SU-DHL-6 (cell line): ENCODE measurements around the gene PPP1R13L.

Experiments
- H2AFZ ChIP-seq: fragments of 200-600 bp; sonication (generic); 2 replicates; pipeline ENCODE4 v1.6.1; 2014; ENCODE audit warnings: low read depth, mild to moderate bottlenecking, moderate library complexity, mixed read lengths, antibody characterized with exemption, low read length; ENCODE audit not compliant: severe bottlenecking
- H3F3A ChIP-seq: fragments of 200-600 bp; shearing (Covaris generic); 2 replicates; pipeline ENCODE4 v1.6.0; 2016; ENCODE audit warnings: antibody characterized with exemption, mild to moderate bottlenecking; ENCODE audit not compliant: insufficient read depth
- H3K27ac ChIP-seq: fragments of 200-600 bp; sonication (generic); 2 replicates; pipeline ENCODE4 v1.5.1; 2016; ENCODE audit warnings: low read depth, mild to moderate bottlenecking, low read length, moderate library complexity, mixed read lengths
- H3K27me3 ChIP-seq: fragments of 200-600 bp; sonication (generic), shearing (Covaris generic); 2 replicates; pipeline ENCODE4 v1.6.0; 2014; ENCODE audit warnings: mild to moderate bottlenecking, low read length
- H3K36me3 ChIP-seq: fragments of 200-600 bp; sonication (generic); 2 replicates; pipeline ENCODE4 v1.6.1; 2014; ENCODE audit warnings: mild to moderate bottlenecking, low read length, mixed read lengths
- H3K4me2 ChIP-seq: fragments of 300-600, 200-600 bp; shearing (Covaris generic), sonication (generic); 2 replicates; pipeline ENCODE4 v1.6.0; 2014; ENCODE audit warnings: low read length, low read depth, mild to moderate bottlenecking; ENCODE audit not compliant: poor library complexity, severe bottlenecking
- H3K4me3 ChIP-seq: fragments of 200-600 bp; sonication (generic); 2 replicates; pipeline ENCODE4 v1.5.1; 2014; ENCODE audit warnings: antibody characterized with exemption, low read length, mild to moderate bottlenecking, mixed read lengths; ENCODE audit not compliant: insufficient read depth, poor library complexity, severe bottlenecking
- H3K79me2 ChIP-seq: fragments of 200-600 bp; sonication (generic); 2 replicates; pipeline ENCODE4 v1.6.1; 2014; ENCODE audit warnings: mild to moderate bottlenecking, low read length, moderate library complexity; ENCODE audit not compliant: insufficient read depth
- H3K9ac ChIP-seq: fragments of 200-600 bp; sonication (generic); 2 replicates; pipeline ENCODE4 v1.7.0; 2014; ENCODE audit warnings: mild to moderate bottlenecking, low read length
- H3K9me2 ChIP-seq: fragments of 200-600 bp; sonication (generic); replicated peaks from 2 replicates; pipeline ENCODE4 v1.6.1; 2014; ENCODE audit warnings: low read length; ENCODE audit not compliant: insufficient read depth
- H3K9me3 ChIP-seq: fragments of 200-600 bp; sonication (generic); 2 replicates; pipeline ENCODE4 v1.6.1; 2014; ENCODE audit warnings: low read length, mixed read lengths; ENCODE audit not compliant: insufficient read depth
- H4K20me1 ChIP-seq: fragments of 200-600 bp; sonication (generic); 2 replicates; pipeline ENCODE4 v1.6.1; 2014; ENCODE audit warnings: low read depth, mild to moderate bottlenecking, antibody characterized with exemption, low read length, moderate library complexity, mixed read lengths
- CTCF ChIP-seq: fragments of 200-600 bp; sonication (generic); IDR thresholded peaks from one replicate; pipeline ENCODE4 v1.5.1; 2017; ENCODE audit warnings: antibody characterized with exemption, mild to moderate bottlenecking, low read length, moderate library complexity; ENCODE audit not compliant: insufficient read depth, poor library complexity, severe bottlenecking
- EZH2phosphoT487 ChIP-seq: fragments of 200-600 bp; sonication (generic), shearing (Covaris generic); conservative IDR thresholded peaks from 2 replicates; pipeline ENCODE4 v1.6.1; 2018; ENCODE audit warnings: mild to moderate bottlenecking, antibody characterized with exemption, low read length, moderate library complexity, mixed read lengths

The PPP1R13L gene

GRCh38 chr19:45344621-45345505 is 60.0 kb downstream of the PPP1R13L start:
- Histone ChIP-seq H2AFZ (no peak overlapping the region), H4K20me1 (no peaks in the 10 kb centered on the region), H3K27ac (no peak overlapping the region), H3K4me2 (no peak overlapping the region), H3K79me2 (no peaks in the 10 kb centered on the region), H3K36me3 (no peaks in the 10 kb centered on the region), H3K4me3 (no peak overlapping the region), H3K27me3 (no peaks in the 10 kb centered on the region), H3K9ac (no peak overlapping the region), H3F3A (no peaks in the 10 kb centered on the region), H3K9me2 (no peaks in the 10 kb centered on the region), H3K9me3 (no peaks in the 10 kb centered on the region)
- TF ChIP-seq EZH2phosphoT487: no peak
- TF ChIP-seq CTCF: no peak

- Histone ChIP-seq H3K4me3 (no peak overlapping the region), H2AFZ (no peak overlapping the region), H3K9ac (no peak overlapping the region), H3F3A (no peaks in the 10 kb centered on the region), H3K27ac (no peak overlapping the region), H3K9me2 (no peaks in the 10 kb centered on the region), H3K4me2 (no peak overlapping the region), H3K79me2 (no peaks in the 10 kb centered on the region), H3K9me3 (no peaks in the 10 kb centered on the region), H3K36me3 (no peaks in the 10 kb centered on the region), H3K27me3 (no peaks in the 10 kb centered on the region), H4K20me1 (no peaks in the 10 kb centered on the region)
- TF ChIP-seq CTCF (no peak), EZH2phosphoT487 (no peak)
These were observed 62.0 kb downstream of the PPP1R13L start for GRCh38 chr19:45342911-45343310.

- no peak overlapping the region for H2AFZ ChIP-seq
- no peaks in the 10 kb centered on the region for H3F3A ChIP-seq
- no peaks in the 10 kb centered on the region for H3K9me2 ChIP-seq
- H3K9me3 ChIP-seq: no peaks in the 10 kb centered on the region
- H3K27me3 ChIP-seq: no peaks in the 10 kb centered on the region
- no peak for TF ChIP-seq EZH2phosphoT487
- no peak for TF ChIP-seq CTCF
- no peak overlapping the region for H3K9ac ChIP-seq
- no peaks in the 10 kb centered on the region for H4K20me1 ChIP-seq
- H3K4me3 ChIP-seq: no peak overlapping the region
- no peaks in the 10 kb centered on the region for H3K36me3 ChIP-seq
- no peaks in the 10 kb centered on the region for H3K79me2 ChIP-seq
- no peak overlapping the region for H3K27ac ChIP-seq
- H3K4me2 ChIP-seq: no peak overlapping the region
These were observed 63.9 kb downstream of the PPP1R13L start for GRCh38 chr19:45340899-45341453.
